GM19452 (cell line): ENCODE data around the gene SSR1.
A peak's percentile ranks its signal among the peaks of the same experiment; 100 is the strongest.

Experiments
- ATAC-seq: cut with Tn5 transposase; IDR thresholded peaks from one replicate; pipeline ENCODE4 v1.9.1; 2021; ENCODE audit not compliant: unreplicated experiment

The SSR1 gene

DNA sequence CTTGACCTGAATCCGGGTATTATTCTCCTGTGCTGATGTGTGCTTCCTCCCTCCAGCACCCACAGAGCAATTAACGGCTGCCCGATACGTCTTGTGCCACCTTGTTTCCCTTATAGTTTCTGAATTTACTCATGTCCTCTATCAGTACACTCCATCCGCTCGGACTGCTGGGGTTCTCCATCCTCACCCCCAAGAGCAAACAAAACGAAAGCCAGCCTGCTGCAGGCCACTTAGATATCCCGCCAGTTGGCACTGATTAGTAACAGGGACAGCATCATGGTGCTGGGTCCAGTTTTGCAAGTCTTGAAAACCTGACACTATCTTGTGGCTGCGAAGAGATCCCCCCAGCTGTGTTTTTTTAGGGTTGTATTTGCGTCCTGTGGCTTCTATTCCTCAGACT is 71.8 kb downstream of the SSR1 start:
- ATAC-seq = no peak

GRCh38 chr6:7240351-7240750 is 72.6 kb downstream of the SSR1 start:
- ATAC-seq = no peak

DNA sequence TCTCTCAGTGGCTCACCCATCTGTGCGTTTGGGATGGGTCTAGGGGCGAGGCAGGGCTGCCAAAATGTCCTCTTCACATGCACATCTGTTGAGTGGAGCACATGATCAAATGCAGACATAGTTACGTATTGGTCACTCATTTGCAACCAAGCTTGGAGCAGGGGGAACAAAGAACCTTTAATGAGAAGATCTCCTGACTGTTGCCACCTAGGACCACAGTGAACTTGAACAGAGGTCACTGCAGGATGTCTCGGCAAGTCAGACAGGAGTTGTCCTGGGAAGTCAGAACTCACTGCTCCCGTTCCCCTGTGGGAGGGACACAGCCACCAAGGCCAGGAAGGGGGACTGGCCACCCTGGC is 73.4 kb downstream of the SSR1 start:
- no peak for ATAC-seq

DNA sequence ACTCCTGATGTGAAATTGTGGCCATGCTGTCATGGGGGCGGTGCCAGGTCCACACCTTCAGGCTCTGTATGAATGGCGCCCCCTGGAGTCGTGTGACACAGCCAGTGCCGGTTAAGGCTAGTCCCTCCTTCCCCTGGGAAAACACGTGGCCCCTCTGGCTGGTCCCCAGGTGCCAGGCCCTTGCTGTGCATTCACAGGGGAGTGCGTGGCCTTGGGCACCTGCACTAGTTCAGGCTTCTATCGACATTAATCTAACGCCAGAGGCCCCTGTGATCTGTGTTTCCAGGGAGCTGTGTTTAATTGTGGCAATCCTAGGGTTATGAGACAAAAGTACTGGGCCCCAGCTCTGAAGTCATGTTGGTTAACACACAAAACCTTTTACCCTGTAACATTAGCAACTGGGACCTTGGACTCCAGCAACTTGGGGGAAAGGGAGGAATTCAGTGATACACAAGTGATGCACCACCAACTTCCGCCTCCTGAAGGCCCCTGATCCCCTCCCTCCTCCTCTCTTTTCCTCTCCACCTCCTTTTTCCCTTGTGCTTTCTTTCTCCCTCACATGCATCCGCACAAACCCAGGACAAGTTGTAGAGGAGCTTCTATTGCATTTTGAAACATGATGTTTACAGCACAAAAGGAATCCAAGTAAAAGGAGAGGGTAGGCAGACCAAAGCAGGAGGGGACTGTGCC is 74.0 kb downstream of the SSR1 start:
- peak; percentile 58 for ATAC-seq

DNA sequence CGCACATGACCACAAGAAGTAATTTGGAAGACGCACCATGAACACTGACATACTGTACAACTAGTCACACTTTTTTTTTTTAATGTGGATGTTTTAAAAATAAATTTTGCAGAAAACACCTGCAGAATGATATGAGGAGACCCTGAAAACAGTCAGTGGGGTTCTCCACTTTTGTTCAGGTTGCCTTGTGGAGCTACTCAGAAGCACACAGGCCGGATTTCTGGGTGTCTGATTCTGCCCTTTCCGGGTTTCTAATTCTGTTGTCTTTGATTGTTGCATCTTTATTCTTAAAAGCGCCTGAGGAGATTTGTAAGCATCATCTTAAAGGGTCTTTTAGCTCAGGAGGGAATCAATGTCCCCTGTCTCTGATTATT is 74.5 kb downstream of the SSR1 start:
- ATAC-seq = no peak

- no peak for ATAC-seq
Measured at GRCh38 chr6:7237653-7238188, 75.3 kb downstream of the SSR1 start.

DNA sequence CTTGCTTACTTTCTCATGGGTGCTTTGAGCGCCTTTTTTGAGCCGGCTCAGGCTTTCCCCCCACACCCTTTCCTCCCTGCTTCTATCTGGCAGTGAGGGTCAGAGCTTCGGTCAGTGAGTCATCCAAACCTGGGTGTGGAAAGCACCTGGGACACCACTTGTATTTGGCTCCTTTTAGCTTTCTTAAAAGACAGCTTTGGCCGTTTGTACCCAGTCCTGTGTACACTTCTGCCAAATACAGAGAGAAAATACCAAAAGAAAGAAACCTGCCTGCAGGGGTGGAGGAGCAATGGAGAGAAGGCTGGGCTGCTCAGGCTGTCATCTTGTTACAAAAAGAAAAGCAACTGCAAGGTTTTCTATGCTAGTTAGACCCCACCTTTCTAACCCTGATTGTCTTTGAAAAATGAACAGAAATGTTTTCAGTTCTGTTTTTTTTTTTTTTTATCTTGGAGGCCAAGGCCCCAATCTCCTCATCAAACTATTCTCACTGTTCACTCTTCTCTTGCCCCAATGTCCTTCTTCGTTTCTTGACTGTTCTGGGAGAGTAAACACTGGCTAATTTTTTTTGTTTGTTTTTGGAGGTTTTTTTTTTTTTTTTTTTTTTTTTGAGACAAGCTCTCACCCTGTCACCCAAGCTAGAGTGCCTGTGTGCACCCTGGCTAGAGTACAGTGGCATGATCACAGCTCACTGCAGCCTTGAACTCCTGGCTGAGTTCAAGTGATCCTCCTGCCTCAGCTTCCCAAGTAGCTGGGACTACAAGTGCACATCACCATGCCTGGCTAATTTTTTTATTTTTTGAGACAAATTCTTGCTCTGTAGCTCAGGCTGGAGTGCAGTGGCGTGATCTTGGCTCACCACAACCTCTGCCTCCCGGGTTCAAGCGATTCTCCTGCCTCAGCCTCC is 76.4 kb downstream of the SSR1 start:
- no peak for ATAC-seq

DNA sequence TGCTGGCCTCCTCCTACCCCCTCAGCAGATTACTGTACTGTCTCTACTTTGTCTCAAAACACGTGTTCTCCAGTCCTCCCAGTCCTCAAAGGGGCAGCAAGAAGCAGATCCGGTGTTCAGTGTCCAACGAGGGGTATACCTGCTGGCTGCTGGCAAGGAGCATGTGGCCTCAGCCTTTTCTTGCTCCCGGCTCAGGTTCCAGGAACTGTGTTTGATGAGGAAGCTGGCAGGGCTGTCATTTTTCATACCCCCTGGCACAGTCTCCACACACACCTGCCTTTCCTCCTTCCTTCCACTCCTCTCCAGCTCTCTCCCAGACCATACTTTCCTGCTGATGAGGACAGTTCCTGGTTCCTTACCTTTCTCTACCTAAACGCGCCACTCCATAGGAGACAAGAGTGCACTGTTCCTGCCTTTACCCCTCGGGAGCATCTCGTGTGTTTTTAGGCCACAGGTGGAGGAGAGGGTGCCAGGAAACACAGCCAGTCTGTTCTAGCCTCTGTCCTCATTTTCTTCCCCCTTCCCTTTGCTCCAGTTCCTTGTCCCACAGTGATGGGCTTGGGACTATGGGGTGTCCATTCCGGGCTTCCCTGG is 77.2 kb downstream of the SSR1 start:
- no peak for ATAC-seq

- no peak for ATAC-seq
Measured at GRCh38 chr6:7234547-7234946, 78.5 kb downstream of the SSR1 start.

DNA sequence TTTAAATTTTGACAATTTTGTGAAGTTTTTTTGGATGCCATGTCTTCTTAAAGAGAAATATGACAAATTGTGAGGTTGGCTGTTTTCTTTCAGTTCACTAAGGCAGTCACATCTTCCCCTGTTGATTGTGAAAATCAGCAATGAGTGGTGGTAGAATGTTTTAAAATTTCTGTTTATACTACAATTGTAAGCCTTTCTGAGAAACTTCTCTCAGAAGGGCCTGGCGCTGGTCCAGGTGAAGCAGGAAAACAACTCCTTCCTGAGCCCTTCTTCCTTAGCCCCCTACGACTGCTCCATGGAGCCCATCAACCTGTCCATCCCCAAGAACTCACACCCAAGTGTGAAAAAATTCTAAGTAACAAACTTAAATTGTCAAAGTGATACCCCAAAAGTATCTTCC is 80.6 kb downstream of the SSR1 start:
- ATAC-seq = no peak

GRCh38 chr6:7230956-7231713 is 81.9 kb downstream of the SSR1 start:
- no peak for ATAC-seq

GRCh38 chr6:7230327-7230691 is 82.7 kb downstream of the SSR1 start:
- no peak for ATAC-seq

GRCh38 chr6:7229376-7230326 is 83.3 kb downstream of the SSR1 start:
- no peak for ATAC-seq

DNA sequence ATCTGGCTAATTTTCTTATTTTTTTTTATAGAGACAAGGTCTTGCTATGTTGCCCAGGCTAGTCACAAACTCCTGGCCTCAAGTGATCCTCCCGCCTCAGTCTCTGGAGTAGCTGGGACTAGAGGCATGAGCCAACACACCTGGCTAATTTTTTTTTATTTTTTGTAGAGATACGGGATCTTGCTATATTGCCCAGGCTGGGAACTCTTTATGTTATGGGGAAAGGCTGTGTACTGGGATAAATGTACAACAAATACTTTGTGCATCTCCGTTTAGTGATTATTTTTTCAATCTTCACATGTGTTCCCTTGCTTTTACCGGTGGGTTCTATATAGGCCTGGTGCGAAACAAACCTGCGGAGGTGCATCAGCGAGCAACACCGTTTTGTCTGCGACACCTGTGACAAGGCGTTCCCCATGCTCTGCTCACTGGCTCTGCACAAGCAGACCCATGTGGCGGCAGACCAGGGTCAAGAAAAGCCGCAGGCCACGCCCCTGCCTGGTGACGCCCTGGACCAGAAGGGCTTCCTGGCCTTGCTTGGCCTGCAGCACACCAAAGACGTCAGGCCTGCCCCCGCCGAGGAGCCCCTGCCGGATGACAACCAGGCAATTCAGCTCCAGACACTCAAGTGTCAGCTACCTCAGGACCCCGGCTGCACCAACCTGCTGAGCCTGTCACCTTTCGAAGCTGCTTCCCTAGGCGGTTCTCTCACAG is 84.2 kb downstream of the SSR1 start:
- ATAC-seq = no peak

GRCh38 chr6:7224731-7225130 is 88.3 kb downstream of the SSR1 start:
- no peak for ATAC-seq

GRCh38 chr6:7222197-7222596 is 90.8 kb downstream of the SSR1 start:
- ATAC-seq = no peak

GRCh38 chr6:7219310-7219709 is 93.7 kb downstream of the SSR1 start:
- ATAC-seq = no peak

GRCh38 chr6:7218406-7218988 is 94.5 kb downstream of the SSR1 start:
- ATAC-seq = no peak
